Omental fat pad (tissue), 4 donors: ENCODE data around the gene SIRT5. TPM values are rescaled to one million over a fixed set of nuclear protein-coding genes. Genes with fewer than 3 reads are reported as not detected.

Source experiments
- ATAC-seq: fragments of 150-250 bp; one replicate; pipeline ENCODE4 v1.9.1; 2016; ENCODE audit warnings: mild to moderate bottlenecking, moderate library complexity; ENCODE audit not compliant: low FRiP score
- DNase-seq: peaks from one replicate; pipeline ENCODE4 v3.0.0-alpha.2; 2019; ENCODE audit warnings: low spot score
- CTCF ChIP-seq, 3 donors: fragments of 450-650 bp; IDR thresholded peaks; one replicate each; pipeline ENCODE4 v1.5.1; 2016 to 2017; ENCODE audit warnings: antibody characterized with exemption in 3 of 3, mild to moderate bottlenecking in 3 of 3, moderate library complexity in 2 of 3
- total RNA-seq, 4 donors: library from RNA; depleted of rRNA; stranded (reverse); fragments of >200 nt; gene quantifications; one replicate each; pipeline ENCODE4 v1.1.0, GENCODE V29; 2016

SIRT5 gene
- total RNA-seq, 4 donors from 2014 or later: 6.0 to 16.9 (median 9.7) TPM

GRCh38 chr6:13614126-13614925 is 39.9 kb downstream of the SIRT5 start:
- ATAC-seq (peak; percentile 60), DNase-seq (no peak)
- no peak for TF ChIP-seq CTCF (IDR thresholded peaks at IDR 0.05)

- ATAC-seq (peak; percentile 99), DNase-seq (peak; percentile 94)
- TF ChIP-seq CTCF (IDR thresholded peaks at IDR 0.05): peak in 2 of 3 donors; percentile 69 to 93
These were observed 40.8 kb downstream of the SIRT5 start, which contains the start of gene NOL7 for GRCh38 chr6:13614926-13615791. Gene NOL7, plus strand, starts transcription at chr6:13615335. Its CDS starts 24 bp downstream, at chr6:13615359.

- DNase-seq (no peak), ATAC-seq (peak; percentile 49)
- no peak for TF ChIP-seq CTCF (IDR thresholded peaks at IDR 0.05)
These were observed 41.4 kb downstream of the SIRT5 start for GRCh38 chr6:13615792-13616120.

GRCh38 chr6:13617066-13617465 is 42.7 kb downstream of the SIRT5 start:
- DNase-seq: no peak
- TF ChIP-seq CTCF (IDR thresholded peaks at IDR 0.05): no peak

GRCh38 chr6:13624871-13625288 is 50.5 kb downstream of the SIRT5 start:
- ATAC-seq (no peak), DNase-seq (no peak)
- no peak for TF ChIP-seq CTCF (IDR thresholded peaks at IDR 0.05)

More at GRCh38 chr6:13617066-13617465, 42.7 kb downstream of the SIRT5 start:
- no peak for ATAC-seq

- no peak for ATAC-seq
- no peak for TF ChIP-seq CTCF (IDR thresholded peaks at IDR 0.05)
- no peak for DNase-seq
These were observed 55.2 kb downstream of the SIRT5 start for GRCh38 chr6:13629459-13630116.
